Osteocyte (in vitro differentiated cells): ENCODE results near the gene TENM4. TPM values are rescaled to one million over a fixed set of nuclear protein-coding genes. Genes with fewer than 3 reads are reported as not detected.

Experiments used
- DNase-seq: peaks from one replicate; pipeline ENCODE4 v3.0.0; 2021; ENCODE audit warnings: mixed read lengths; ENCODE audit not compliant: unreplicated experiment; ENCODE audit errors: extremely low spot score
- H3K27ac Mint-ChIP-seq: one replicate; pipeline ENCODE4 v1.8.0; 2021; ENCODE audit warnings: mild to moderate bottlenecking, mixed read lengths; ENCODE audit not compliant: unreplicated experiment
- H3K27me3 Mint-ChIP-seq: one replicate; pipeline ENCODE4 v1.8.0; 2021; ENCODE audit warnings: mixed read lengths; ENCODE audit not compliant: unreplicated experiment
- H3K36me3 Mint-ChIP-seq: one replicate; pipeline ENCODE4 v1.8.0; 2021; ENCODE audit warnings: mixed read lengths; ENCODE audit not compliant: unreplicated experiment
- H3K4me1 Mint-ChIP-seq: one replicate; pipeline ENCODE4 v1.8.0; 2021; ENCODE audit warnings: mixed read lengths; ENCODE audit not compliant: unreplicated experiment
- H3K4me3 Mint-ChIP-seq: one replicate; pipeline ENCODE4 v1.8.0; 2021; ENCODE audit warnings: mild to moderate bottlenecking, moderate library complexity, mixed read lengths; ENCODE audit not compliant: unreplicated experiment
- H3K9me3 Mint-ChIP-seq: one replicate; pipeline ENCODE4 v1.8.0; 2021; ENCODE audit warnings: mixed read lengths; ENCODE audit not compliant: unreplicated experiment
- CTCF ChIP-seq: fragments of 200-600 bp; sonication (generic); IDR thresholded peaks from 2 replicates; pipeline ENCODE4 v1.5.0; 2021; ENCODE audit warnings: antibody characterized with exemption, mild to moderate bottlenecking, moderate library complexity
- total RNA-seq: library from RNA; stranded (reverse); gene quantifications from 2 replicates; pipeline ENCODE4 v1.2.1, GENCODE V29; 2021

The TENM4 gene
- total RNA-seq, 1 donor from 2014 or later, result 74.1 TPM

GRCh38 chr11:79221444-79222130 lies 219.2 kb downstream of the TENM4 start:
- TF ChIP-seq CTCF, result no peak
- Mint-ChIP-seq H3K27me3 (peaks cover 20% of the 10 kb centered on the region), H3K4me3 (no peak overlapping the region), H3K4me1 (peaks cover 8% of the 10 kb centered on the region), H3K9me3 (peaks cover 5% of the 10 kb centered on the region), H3K27ac (no peak overlapping the region), H3K36me3 (no peaks in the 10 kb centered on the region)
- no peak for DNase-seq

GRCh38 chr11:79220171-79220570 lies 220.7 kb downstream of the TENM4 start:
- no peak for DNase-seq
- Mint-ChIP-seq H3K4me3 (no peak overlapping the region), H3K27me3 (peaks cover 20% of the 10 kb centered on the region), H3K27ac (no peak overlapping the region), H3K9me3 (peaks cover 5% of the 10 kb centered on the region), H3K36me3 (peaks cover 1% of the 10 kb centered on the region), H3K4me1 (no peaks in the 10 kb centered on the region)
- no peak for TF ChIP-seq CTCF

GRCh38 chr11:79219186-79220045 lies 221.4 kb downstream of the TENM4 start:
- H3K4me3 Mint-ChIP-seq, result no peak overlapping the region
- H3K4me1 Mint-ChIP-seq, result no peaks in the 10 kb centered on the region
- no peak overlapping the region for H3K27ac Mint-ChIP-seq
- peaks cover 5% of the 10 kb centered on the region for H3K9me3 Mint-ChIP-seq
- H3K27me3 Mint-ChIP-seq, result peaks cover 20% of the 10 kb centered on the region
- no peak for TF ChIP-seq CTCF
- H3K36me3 Mint-ChIP-seq, result peaks cover 3% of the 10 kb centered on the region
- DNase-seq, result no peak

- no peak for TF ChIP-seq CTCF
- no peak overlapping the region for H3K4me3 Mint-ChIP-seq
- peak overlapping the region; percentile 36 for H3K27ac Mint-ChIP-seq
- no peaks in the 10 kb centered on the region for H3K27me3 Mint-ChIP-seq
- peaks cover 6% of the 10 kb centered on the region for H3K36me3 Mint-ChIP-seq
- peaks cover 12% of the 10 kb centered on the region for H3K4me1 Mint-ChIP-seq
- no peak for DNase-seq
- H3K9me3 Mint-ChIP-seq, result no peaks in the 10 kb centered on the region
Observed at GRCh38 chr11:79212741-79213190, 228.1 kb downstream of the TENM4 start.
